NCI-H1092 treated with DMSO at 0.1 percent for 48 hours (cell line): ENCODE results near the gene CAPN5.
"Not testable (repeated sequence)": the region's sequence is repeated elsewhere in the genome, so short reads cannot be mapped to it uniquely, and the experiment has no call there.

Experiments used
- DNase-seq: peaks from one replicate; lab custom pipeline; 2025; lab: John Stamatoyannopoulos, UW

Gene CAPN5

DNA sequence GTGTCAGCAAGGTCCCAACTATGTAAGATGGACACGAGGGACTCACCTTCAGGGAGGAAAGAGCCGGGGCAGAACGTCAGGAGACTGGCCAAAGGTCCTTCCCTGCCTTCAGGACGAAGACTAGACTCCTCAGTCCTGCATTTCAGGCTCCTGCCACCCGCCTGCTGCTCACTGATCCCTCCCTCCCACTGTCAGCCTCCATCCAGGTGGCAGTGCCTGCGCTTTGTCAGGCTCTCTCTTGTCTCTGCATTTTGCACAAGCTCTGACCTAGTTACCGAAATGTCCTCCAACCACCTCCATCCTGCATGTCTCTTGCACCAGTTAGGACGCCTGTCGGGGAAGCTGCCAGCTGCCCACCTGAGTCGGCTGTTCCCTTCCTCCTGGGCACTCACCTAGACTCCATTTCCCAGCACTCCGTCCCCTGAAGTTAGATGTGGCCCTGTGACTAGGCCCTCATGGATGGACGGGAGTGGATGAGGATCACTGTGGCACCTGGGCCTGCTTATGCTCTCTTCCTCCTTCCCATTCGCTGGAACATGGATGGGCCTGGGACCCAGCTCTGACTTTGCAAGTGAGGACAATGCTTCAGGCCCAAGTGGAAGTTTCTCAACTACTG lies 24.6 kb upstream of the CAPN5 start:
- no peak for DNase-seq

DNA sequence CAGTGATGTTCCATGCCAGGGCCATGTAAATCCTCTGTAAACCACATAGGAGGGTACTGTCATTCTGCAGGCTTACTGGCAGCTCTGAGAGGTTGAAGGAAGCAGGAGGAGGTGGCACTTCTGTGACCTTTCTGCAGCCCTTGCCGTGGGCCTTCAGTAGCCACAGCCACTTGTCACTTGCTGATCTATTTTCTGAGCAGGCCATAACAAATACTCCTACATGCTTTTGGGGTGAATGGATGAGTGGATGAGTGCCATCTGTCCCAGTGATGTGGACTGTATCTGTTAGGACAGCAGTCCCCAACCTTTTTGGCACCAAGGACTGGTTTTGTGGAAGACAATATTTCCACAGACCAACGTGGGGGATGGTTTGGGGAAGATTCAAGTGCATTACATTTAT lies 22.4 kb upstream of the CAPN5 start:
- DNase-seq = no peak

DNA sequence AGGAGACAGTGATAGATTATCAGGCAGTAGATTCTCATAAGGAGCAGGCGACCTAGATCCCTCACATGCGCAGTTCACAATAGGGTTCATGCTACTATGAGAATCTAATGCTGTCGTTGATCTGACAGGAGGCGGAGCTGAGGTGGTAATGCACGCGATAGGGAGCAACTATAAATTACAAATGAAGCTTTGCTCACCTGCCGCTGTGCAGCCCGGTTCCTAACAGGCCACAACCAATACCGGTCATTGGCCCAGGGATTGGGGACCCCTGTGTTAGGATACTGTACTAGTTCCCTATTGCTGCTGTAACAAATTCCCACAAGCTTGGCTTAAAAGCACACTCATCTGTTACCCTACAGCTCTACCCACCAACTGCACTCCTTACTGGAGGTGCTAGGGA lies 21.9 kb upstream of the CAPN5 start:
- DNase-seq = no peak

DNA sequence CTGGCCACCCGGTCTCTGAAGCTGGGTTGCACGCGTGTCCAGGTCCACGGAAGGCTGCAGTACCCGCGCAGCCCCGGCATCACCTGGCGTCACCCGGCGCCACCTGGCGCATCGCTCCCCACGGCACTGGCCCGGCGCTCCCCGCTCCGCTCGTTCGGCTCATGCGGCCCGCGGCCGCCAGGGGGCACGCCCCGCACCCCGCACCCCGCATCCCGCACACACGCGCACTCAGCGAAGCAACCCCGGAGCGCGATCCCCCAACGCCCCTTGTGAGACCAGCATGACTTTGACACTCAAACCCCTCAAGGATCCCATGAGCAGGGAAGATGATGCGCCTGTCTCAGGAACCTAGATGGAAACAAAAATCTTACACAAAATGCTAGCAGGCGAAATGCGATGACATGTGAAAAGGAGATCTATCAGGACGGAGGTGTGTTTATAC lies 20.7 kb upstream of the CAPN5 start:
- DNase-seq = peak; percentile 39

DNA sequence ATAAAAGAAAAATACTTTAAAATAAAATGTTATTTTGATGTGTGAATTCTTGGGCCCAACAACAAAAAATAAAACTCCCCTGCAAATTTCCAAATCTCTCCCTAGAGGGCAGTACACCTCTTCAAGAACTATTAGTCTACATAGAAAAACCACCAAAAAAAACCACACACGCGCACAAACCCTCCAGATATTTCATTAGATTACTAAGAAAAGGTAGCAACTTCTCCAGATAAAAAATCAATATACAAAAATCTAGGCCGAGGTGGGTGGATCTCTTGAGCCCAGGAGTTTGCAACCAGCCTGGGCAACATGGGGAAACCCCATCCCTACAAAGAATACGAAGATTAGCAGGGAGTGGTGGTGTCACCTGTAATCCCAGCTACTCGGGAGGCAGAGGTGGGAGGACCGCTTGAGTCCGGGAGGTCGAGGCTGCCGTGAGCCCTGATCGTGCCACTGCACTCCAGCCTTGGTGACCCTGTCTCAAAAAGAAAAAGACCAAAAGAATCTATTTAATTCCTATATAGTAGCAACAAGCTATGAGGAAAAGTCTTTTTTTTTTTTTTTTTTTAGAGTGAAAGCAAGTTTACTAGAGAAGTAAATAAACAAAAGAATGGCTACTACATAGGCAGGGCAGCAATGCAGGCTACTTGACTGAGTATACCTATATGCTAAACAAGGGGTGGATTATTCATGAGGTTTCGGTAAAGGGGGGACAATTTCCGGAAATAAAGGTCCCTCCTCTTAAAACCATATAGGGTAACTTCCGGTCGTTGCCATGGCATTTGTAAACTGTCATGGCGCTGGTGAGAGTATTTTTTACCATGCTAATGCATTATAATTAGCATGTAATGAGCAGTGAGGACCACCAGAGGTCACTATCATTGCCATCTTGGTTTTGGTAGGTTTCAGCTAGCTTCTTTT lies 19.5 kb upstream of the CAPN5 start:
- DNase-seq = peak; percentile 94

DNA sequence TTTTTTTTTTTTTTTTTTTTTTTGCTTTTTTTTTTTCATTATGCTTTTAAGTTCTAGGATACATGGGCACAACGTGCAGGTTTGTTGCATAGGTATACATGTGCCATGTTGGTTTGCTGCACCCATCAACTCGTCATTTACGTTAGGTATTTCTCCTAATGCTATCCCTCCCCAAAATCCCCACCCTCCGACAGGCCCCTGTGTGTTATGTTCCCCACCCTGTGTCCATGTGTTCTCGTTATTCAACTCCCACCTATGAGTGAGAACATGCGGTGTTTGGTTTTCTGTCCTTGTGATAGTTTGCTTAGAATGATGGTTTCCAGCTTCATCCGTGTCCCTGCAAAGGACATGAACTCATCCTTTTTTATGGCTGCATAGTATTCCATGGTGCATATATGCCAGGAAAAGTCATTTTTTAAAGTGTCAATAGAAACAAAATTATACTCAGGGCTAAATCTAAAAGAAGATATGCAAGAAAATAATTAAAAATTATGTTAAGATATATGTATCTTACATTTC lies 18.8 kb upstream of the CAPN5 start:
- DNase-seq = not testable (repeated sequence)

DNA sequence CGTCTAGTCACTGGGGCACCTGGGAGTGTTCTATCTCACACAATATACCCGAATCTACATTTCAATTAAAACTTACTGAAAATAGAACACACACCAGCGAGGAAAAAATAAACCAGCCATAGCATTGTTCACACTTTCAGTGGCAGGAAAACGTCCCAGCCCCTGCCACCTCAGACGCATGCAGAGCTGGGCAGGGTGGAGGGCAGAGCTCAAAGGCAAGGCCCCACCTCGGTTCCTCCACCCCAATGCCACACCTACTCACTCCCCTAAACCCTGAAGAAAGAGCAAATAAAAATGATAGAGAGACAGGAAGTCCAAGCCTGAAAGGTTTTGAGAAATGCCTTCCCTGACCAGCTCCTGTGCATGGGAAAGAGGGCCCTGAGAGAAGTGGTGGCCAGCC lies 17.7 kb upstream of the CAPN5 start:
- DNase-seq = no peak

DNA sequence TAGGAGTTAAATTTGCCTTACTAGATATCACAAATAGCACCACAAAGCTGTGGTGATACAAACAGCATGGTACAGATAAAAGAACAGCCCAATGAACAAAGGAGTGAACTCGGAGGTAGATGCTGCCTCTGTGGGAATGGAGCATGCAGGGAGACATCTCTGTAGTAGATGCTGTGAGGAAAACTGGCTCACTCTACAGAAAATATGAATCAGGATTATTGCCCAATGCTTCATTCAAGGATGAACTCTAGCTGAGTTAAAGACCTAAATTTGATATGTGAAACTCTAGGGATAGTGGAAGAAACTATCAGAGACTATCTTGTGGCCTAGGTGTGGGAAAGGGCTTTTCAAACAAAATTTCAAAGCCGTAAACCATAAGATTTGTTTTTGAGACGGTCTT lies 15.3 kb upstream of the CAPN5 start:
- no peak for DNase-seq

DNA sequence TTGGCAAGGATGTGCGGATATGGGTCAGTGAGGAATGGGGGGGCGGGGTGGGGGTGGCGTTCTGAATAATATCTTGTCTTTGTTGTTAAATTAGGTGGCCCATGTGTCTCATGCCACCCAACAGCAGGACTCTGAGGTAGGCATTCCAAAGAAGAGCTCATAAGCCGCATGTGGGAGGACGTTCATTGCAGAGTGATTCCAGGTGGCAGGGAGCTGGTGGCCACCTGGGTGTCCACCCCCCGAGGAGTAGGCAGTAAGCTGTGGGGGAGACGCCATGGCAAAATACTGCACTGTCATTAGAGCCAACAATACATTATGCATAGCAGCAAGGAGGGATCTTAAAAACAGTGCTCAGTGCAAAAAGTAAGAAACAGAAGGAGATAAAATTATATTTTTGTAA lies 14.3 kb upstream of the CAPN5 start:
- no peak for DNase-seq

DNA sequence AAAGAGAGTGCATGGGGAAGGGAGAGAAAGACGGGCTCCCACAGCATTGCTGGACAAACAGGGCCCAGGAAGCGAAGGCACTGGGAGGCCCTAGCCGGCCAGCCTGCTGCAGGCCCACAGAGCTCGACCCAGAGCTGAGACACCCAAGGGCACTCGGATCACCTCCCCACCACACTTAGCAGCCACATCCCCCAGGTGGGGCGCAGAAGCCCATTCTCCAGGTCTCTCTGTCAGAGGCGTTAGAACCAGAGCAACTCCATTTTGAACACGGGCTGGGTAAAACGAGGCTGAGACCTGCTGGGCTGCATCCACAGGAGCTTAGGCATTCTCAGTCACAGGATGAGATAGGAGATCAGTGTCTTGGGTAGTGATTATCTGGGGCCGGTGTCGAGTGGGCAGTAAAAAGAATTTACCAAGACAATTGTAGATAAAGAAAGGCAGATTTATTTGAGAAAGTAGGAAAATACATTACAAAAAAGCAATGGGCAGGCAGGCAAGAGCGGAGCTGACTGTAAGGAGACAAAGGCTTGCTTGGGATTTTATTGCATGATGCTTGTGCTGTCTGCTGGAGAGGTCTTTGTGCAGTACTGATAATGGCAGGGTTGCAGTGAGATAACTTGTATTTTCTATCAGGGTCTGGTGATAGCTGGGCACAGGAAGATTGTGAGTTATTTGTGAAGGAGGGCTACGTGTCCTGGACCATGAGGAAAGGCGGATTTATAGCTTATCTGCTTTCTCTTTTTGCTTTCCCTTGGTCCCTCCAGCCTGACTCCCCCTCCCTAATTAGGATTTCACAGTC lies 13.4 kb upstream of the CAPN5 start:
- no peak for DNase-seq

DNA sequence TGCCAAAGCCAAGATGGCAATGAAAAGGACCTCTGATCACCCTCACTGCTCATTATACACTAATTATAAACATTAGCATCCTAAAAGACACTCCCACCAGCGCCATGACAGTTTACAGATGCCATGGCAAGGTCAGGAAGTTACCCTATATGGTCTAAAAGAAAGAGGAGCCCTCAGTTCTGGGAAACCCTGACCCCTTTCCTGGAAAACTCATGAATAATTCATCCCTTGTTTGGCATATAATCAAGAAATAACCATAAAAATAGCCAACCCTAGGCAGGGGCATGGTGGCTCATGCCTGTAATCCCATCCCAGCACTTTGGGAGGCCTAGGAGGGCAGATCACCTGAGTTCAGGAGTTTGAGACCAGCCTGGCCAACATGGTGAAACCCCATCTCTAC lies 12.7 kb upstream of the CAPN5 start:
- no peak for DNase-seq

DNA sequence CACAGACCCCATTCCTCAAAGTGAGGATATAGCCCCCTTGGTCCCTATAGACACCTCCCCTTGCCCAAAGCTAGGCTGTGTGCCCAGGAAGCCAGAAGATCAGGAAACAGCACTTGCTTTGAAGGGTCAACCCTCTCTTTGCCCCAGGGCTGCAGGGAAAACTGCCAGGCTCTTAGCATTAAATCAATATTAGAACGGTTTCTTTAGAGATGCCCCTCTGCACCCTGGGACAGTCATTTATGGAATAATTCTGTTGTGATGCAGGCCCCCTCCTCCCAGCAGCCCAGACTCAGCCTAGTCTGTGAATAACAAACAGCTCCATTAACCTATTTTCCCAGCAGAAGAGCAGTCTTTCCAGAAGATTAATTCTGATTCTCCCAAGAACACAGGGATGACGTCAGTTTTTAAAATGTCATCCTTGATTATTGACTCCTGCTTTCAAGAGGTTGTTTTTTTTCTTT lies 11.6 kb upstream of the CAPN5 start:
- no peak for DNase-seq

DNA sequence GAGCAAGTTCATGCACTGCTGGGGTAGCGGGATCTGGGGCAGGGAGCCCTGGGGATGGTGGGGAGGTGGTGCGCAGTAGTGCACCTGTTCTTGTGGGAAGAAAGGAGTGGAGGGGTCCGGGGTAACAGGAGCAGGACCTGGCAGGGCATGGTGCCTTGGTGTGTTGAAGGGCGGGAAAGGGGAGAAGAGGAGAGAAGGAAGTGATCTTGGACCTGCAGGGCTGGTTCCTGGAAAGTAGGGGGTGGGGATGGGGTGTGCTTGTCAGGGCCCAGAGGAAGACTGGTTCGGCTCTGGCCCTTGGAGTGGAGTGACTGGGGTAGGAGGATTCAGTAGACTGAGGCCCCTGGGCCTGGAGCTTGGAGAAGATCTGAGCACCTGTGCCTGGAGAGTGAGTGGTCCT lies 10.9 kb upstream of the CAPN5 start:
- no peak for DNase-seq

DNA sequence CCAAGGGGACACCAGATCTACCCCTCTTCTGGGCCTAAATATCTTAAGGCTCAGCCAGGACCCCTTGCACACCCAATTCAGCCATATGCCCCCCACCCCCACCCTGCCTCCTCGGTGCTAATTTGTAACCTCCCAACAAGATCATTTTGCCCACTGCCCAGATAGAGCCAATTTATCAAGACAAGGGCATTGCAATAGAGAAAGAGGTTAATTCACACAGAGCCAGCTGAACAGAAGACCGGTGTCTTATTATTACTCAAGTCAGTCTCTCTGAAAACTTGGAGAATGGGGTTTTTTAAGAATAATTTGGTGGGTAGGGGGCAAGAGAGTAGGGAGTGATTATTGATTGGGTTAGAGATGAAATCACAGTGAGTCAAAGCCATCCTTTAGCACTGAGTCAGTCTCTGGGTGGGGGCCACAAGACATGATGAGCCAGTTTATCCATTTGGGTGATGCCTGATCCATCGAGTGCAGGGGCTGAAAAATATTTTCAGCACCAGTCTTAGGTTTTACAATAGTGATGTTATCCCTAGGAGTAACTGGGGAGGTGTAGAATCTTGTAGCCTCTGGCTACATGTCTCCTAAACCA lies 9.9 kb upstream of the CAPN5 start:
- no peak for DNase-seq

DNA sequence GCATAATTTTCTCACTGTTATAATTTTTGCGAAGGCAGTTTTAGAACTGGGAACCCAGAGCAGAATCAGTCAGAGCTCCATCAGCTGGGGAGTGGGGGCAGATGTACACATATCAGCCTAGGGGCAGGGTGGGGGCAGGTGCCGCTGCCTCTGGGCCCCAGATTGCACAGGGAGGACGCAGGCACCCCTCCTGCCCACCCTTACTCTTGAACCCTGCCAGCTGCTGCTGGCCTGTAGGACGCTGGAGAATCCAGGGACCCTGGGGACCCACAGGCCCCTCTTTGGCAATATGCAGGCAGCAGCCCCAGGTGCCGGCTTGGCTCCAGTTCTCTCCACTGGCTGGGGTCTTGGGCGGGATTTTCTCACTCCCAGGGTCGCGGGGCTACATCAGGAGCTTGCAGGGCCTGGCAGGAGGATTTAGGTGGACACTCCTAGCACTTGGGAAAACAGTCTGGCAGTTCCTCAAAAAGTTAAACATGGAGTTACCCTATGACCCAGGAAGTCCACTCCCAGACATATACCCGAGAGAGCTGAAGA lies 8.8 kb upstream of the CAPN5 start:
- no peak for DNase-seq

DNA sequence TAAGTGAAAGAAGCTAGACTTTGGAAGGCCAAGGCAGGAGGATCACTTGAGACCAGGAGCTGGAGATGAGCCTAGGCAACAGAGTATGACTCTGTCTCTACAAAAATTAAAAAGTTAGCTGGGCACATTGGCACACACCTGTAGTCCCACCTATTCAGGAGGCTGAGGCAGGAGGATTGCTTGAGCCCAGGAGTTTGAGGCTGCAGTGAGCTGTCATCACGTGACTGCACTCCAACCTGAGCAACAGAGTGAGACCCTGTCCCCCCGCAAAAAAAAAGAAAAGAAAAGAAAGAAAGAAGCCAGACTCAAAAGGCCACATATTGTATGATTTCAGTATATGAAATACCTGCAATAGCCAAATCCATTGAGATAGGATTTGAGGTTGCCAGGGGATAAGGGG lies 7.9 kb upstream of the CAPN5 start:
- no peak for DNase-seq

DNA sequence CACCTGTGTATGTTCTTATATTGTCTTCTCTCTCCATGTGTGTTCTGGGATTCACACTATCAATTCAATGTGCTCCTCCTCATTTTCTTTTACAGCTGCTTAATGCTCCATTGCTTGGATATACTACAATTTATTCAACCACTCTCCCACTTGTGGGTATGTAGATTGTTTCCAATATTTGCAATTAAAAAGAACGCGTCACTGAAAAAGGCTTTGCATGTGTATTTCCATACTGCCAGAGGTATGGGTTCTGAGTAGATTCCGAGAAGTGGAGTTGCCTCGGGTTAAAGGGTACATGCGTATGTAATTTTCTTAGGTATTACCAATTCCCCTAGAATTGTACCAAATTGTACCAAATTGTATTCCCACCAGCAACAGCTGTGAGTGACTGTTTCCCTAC lies 7.0 kb upstream of the CAPN5 start:
- DNase-seq = no peak

DNA sequence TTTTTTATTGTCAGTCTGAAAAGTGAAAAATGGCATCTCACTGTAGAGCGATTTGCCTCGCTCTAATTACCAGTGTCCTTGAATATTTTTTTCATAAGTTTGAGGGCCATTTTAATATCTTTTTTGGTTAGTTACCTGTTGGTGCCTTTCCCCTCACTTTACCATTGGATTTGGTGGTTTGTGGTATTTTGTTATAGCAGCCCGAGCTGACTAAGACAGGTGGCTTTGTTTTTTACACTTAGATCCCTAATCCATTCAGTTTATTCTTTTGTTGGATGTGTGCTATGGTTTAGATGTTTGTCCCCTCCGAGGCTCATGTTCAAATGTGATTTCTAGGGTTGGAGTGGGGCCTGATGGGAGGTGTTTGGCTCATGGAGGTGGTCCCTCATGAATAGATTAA lies 6.5 kb upstream of the CAPN5 start:
- DNase-seq = no peak

DNA sequence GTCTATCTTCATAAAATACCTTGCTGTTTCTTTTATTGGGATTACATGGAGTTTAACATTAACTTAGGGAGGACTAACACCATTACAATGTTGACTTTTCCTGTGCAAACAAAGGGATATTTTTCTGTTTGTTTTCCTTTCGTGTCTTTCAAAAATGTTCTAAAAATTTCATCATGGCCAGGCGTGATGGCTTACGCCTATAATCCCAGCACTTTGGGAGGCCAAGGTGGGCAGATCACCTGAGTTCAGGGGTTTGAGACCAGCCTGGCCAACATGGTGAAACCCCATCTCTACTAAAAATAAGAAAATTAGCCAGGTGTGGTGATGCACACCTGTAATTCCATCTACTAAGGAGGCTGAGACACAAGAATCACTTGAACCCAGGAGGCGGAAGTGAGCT lies 5.5 kb upstream of the CAPN5 start:
- not testable (repeated sequence) for DNase-seq

DNA sequence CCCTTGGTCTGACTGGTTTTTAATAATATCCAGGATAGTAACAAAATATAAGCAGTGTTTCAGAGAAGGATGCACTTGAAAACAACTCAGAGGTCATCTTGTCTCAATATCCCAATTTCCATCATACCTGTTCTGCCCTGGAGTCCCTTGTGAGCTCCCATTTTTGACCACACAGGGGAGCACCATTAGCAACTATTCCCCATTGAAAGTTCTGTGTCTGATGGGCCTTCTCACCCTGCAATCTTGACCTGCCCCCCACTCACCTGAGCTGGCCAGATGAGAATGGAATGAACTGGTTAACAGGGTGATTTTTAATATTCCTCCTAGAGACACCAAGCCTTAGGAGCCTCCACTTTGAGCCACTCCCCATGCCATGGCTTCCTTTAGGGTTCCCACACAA lies 3.8 kb upstream of the CAPN5 start:
- no peak for DNase-seq

DNA sequence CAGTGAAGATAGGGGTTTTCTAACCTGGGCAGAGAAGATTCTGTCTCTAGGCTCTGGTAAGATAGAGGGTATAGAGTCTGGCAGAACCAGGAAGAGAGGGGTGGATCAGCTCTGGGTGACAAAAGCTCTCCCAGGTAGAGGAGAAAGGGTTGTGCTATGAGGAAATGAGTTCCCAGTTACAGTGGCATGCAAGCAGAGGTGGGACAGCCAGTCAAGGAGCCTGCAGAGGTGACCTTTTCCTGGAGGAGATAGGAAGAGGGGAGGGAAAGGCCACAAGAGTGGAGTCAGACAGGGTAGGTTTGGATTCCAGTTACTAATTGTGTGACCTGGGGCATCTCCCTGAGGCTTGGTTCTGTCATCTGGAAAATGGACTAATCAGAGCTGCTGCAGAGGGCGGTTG lies 3.4 kb upstream of the CAPN5 start:
- DNase-seq = no peak

DNA sequence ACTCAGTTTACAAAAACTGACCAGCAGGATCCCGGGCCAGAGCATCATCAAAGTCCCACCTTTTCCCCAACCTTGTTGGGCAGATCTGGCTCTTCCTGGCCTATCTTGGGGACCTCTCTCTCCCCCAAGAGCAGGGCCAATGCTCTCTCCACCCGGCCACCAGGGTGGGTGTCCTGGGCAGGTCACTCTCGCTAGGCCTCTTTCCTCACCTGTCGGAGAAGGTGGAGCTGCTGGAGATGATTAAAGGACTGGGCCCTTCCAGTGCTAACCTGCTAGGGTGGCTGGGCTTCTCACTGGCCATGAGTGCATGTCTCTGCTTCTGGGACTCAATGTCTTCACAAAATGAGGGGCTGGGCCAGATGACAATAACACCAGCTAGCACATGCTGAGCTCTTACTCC lies 2.9 kb upstream of the CAPN5 start:
- no peak for DNase-seq
